Skin epidermis (tissue), 12 donors: ENCODE measurements around the gene CA11.

Source experiments
- H3K27ac ChIP-seq, 21 experiments: fragments of 200-600 bp; sonication (generic) in 11 of 21; one replicate each; pipeline ENCODE4 v1.5.0; 2020; ENCODE audit warnings: mild to moderate bottlenecking in 3 of 21, inconsistent platforms in 2 of 21, moderate library complexity in 2 of 21
- H3K4me3 ChIP-seq, 7 experiments: fragments of 200-600 bp; sonication (generic) in 2 of 7; one replicate each; pipeline ENCODE4 v1.5.0; 2020; ENCODE audit warnings: inconsistent platforms in 2 of 7, mild to moderate bottlenecking in 2 of 7, moderate library complexity in 1 of 7

The CA11 gene

GRCh38 chr19:48618916-48619691 is 26.9 kb downstream of the CA11 start, which contains the start of the genes RPL18 and SPHK2:
RPL18 (minus strand) TSS chr19:48619178; CDS start chr19:48619143, 35 bp downstream.
SPHK2 (plus strand) TSS chr19:48619506; CDS start chr19:48620515, 1,009 bp downstream.
- Histone ChIP-seq H3K4me3 (peak within 1 kb of the TSS; percentile 62 to 86 (median 71)), H3K27ac (peak within 1 kb of the TSS; percentile 42 to 96 (median 87))

- H3K4me3 ChIP-seq: peak overlapping the region; percentile 62 to 86 (median 71)
- H3K27ac ChIP-seq: peak overlapping the region; percentile 42 to 96 (median 87)
These were observed 27.6 kb downstream of the CA11 start for GRCh38 chr19:48618278-48618915.

- Histone ChIP-seq H3K4me3 (peak overlapping the region; percentile 62 to 86 (median 71)), H3K27ac (peak overlapping the region in 16 of 21 experiments; percentile 24 to 96 (median 88))
These were observed 28.6 kb downstream of the CA11 start for GRCh38 chr19:48617146-48617937.

GRCh38 chr19:48616491-48617056 is 29.4 kb downstream of the CA11 start:
- Histone ChIP-seq H3K27ac (peak overlapping the region in 10 of 21 experiments; percentile 8 to 96 (median 84)), H3K4me3 (peak overlapping the region in 3 of 7 experiments; percentile 71 to 86 (median 80))

- Histone ChIP-seq H3K4me3 (peak overlapping the region in 1 of 7 experiments; percentile 2), H3K27ac (peak overlapping the region in 10 of 21 experiments; percentile 0 to 96 (median 30))
These were observed 29.9 kb downstream of the CA11 start for GRCh38 chr19:48616041-48616436.

GRCh38 chr19:48615231-48616040 is 30.6 kb downstream of the CA11 start:
- H3K4me3 ChIP-seq: no peak overlapping the region
- H3K27ac ChIP-seq: peak overlapping the region in 11 of 21 experiments; percentile 0 to 96 (median 46)

GRCh38 chr19:48614436-48615230 is 31.4 kb downstream of the CA11 start, which contains the start of gene FAM83E:
FAM83E (minus strand) TSS chr19:48615076; CDS start chr19:48613372, 1,704 bp downstream.
- Histone ChIP-seq H3K27ac (peak within 1 kb of the TSS in 15 of 21 experiments; percentile 0 to 96 (median 48)), H3K4me3 (no peak within 1 kb of the TSS)

- Histone ChIP-seq H3K27ac (peak overlapping the region in 12 of 21 experiments; percentile 27 to 76 (median 50)), H3K4me3 (no peak overlapping the region)
These were observed 32.0 kb downstream of the CA11 start for GRCh38 chr19:48613852-48614435.

- Histone ChIP-seq H3K27ac (peak overlapping the region in 1 of 21 experiments; percentile 12), H3K4me3 (no peak overlapping the region)
These were observed 32.7 kb downstream of the CA11 start for GRCh38 chr19:48613024-48613851.

GRCh38 chr19:48611872-48612271 is 34.1 kb downstream of the CA11 start:
- no peak overlapping the region for H3K4me3 ChIP-seq
- H3K27ac ChIP-seq: no peak overlapping the region

GRCh38 chr19:48609571-48610108 is 36.3 kb downstream of the CA11 start:
- Histone ChIP-seq H3K27ac (no peak overlapping the region), H3K4me3 (no peak overlapping the region)

GRCh38 chr19:48608798-48609263 is 37.2 kb downstream of the CA11 start:
- no peak overlapping the region for H3K4me3 ChIP-seq
- no peak overlapping the region for H3K27ac ChIP-seq

- no peak overlapping the region for H3K4me3 ChIP-seq
- H3K27ac ChIP-seq: no peak overlapping the region
These were observed 38.6 kb downstream of the CA11 start for GRCh38 chr19:48607359-48607755.

GRCh38 chr19:48606463-48607358 is 39.3 kb downstream of the CA11 start, which contains the start of gene SPACA4:
SPACA4 (plus strand) TSS chr19:48606742; CDS start chr19:48606979, 237 bp downstream.
- no peak within 1 kb of the TSS for H3K27ac ChIP-seq
- H3K4me3 ChIP-seq: no peak within 1 kb of the TSS

- no peak overlapping the region for H3K4me3 ChIP-seq
- no peak overlapping the region for H3K27ac ChIP-seq
These were observed 42.1 kb downstream of the CA11 start for GRCh38 chr19:48603850-48604249.
